WTC11 (cell line): ENCODE measurements around the gene TMEM179. TPM values are rescaled to one million over a fixed set of nuclear protein-coding genes. Genes with fewer than 3 reads are reported as not detected.

Source experiments
- ATAC-seq: fragments of 200-7000 bp; cut with Tn5 transposase; 2 replicates; pipeline ENCODE4 v1.10.0; 2021; ENCODE audit warnings: mild to moderate bottlenecking, moderate library complexity
- CTCF ChIA-PET: fragments of 300-600 bp; sonication (Branson Sonifier 250); formaldehyde crosslinking; loops from one replicate; lab custom pipeline; 2021; ENCODE audit warnings: antibody characterized with exemption; lab: Charles Lee
- POLR2A ChIA-PET: fragments of 350-600 bp; sonication (Branson Sonifier 250); formaldehyde crosslinking; loops from one replicate; lab custom pipeline; 2021; ENCODE audit warnings: antibody characterized with exemption; lab: Charles Lee
- DNase-seq: peaks from one replicate; pipeline ENCODE4 v3.0.0; 2021; ENCODE audit warnings: low spot score
- H3K27ac Mint-ChIP-seq: 2 replicates; pipeline ENCODE4 v1.8.0; 2021; ENCODE audit warnings: mixed read lengths
- H3K27me3 Mint-ChIP-seq: 2 replicates; pipeline ENCODE4 v1.8.0; 2021; ENCODE audit warnings: low read depth, mild to moderate bottlenecking, moderate library complexity, mixed read lengths
- H3K36me3 Mint-ChIP-seq: 2 replicates; pipeline ENCODE4 v1.8.0; 2021; ENCODE audit warnings: mixed read lengths
- H3K4me1 Mint-ChIP-seq: 2 replicates; pipeline ENCODE4 v1.8.0; 2022; ENCODE audit warnings: mixed read lengths
- H3K4me3 Mint-ChIP-seq: 2 replicates; pipeline ENCODE4 v1.8.0; 2021; ENCODE audit warnings: mild to moderate bottlenecking, moderate library complexity, mixed read lengths
- H3K9me3 Mint-ChIP-seq: 2 replicates; pipeline ENCODE4 v1.8.0; 2021; ENCODE audit warnings: mixed read lengths
- AR ChIP-seq: fragments of 250-450 bp; sonication (Bioruptor Pico); IDR thresholded peaks from 2 replicates; pipeline ENCODE4 v1.9.0; 2021; ENCODE audit warnings: mild to moderate bottlenecking
- ARID4B ChIP-seq: sonication (generic); formaldehyde crosslinking; IDR thresholded peaks from 2 replicates; pipeline ENCODE4 v1.8.0; 2023; ENCODE audit warnings: missing genetic modification reagents, mild to moderate bottlenecking, borderline replicate concordance
- EMX1 ChIP-seq: fragments of 250-450 bp; sonication (Bioruptor Pico); IDR thresholded peaks from 2 replicates; pipeline ENCODE4 v1.8.0; 2021; ENCODE audit warnings: mild to moderate bottlenecking
- ETV6 ChIP-seq: sonication (generic); formaldehyde crosslinking; IDR thresholded peaks from 2 replicates; pipeline ENCODE4 v1.8.1; 2022; ENCODE audit warnings: mild to moderate bottlenecking, missing genetic modification reagents
- FOXK1 ChIP-seq: sonication (generic); formaldehyde crosslinking; IDR thresholded peaks from 2 replicates; pipeline ENCODE4 v1.8.0; 2022; ENCODE audit warnings: mild to moderate bottlenecking, moderate library complexity, missing genetic modification reagents
- GRHL2 ChIP-seq: fragments of 250-450 bp; sonication (Bioruptor Pico); IDR thresholded peaks from 2 replicates; pipeline ENCODE4 v1.8.0; 2022; ENCODE audit warnings: mild to moderate bottlenecking, moderate library complexity; ENCODE audit not compliant: insufficient replicate concordance, severe bottlenecking
- HMGA2 ChIP-seq: fragments of 250-450 bp; sonication (Bioruptor Pico); IDR thresholded peaks from 2 replicates; pipeline ENCODE4 v1.4.0; 2021; ENCODE audit warnings: mild to moderate bottlenecking, moderate library complexity
- NFE2L1 ChIP-seq: sonication (generic); formaldehyde crosslinking; IDR thresholded peaks from 2 replicates; pipeline ENCODE4 v1.8.1; 2023; ENCODE audit warnings: missing genetic modification reagents
- NR1H2 ChIP-seq: sonication (generic); formaldehyde crosslinking; IDR thresholded peaks from 2 replicates; pipeline ENCODE4 v1.9.0; 2021; ENCODE audit warnings: mild to moderate bottlenecking, moderate library complexity, missing genetic modification reagents
- NR3C1 ChIP-seq: sonication (generic); formaldehyde crosslinking; conservative IDR thresholded peaks from 2 replicates; pipeline ENCODE4 v1.8.1; 2023; ENCODE audit warnings: low read depth, mild to moderate bottlenecking, missing genetic modification reagents
- RELA ChIP-seq: sonication (generic); formaldehyde crosslinking; IDR thresholded peaks from 2 replicates; pipeline ENCODE4 v1.8.1; 2022; ENCODE audit warnings: missing genetic modification reagents, mild to moderate bottlenecking, borderline replicate concordance
- RORB ChIP-seq: fragments of 250-450 bp; sonication (Bioruptor Pico); IDR thresholded peaks from 2 replicates; pipeline ENCODE4 v1.9.0; 2021; ENCODE audit warnings: mild to moderate bottlenecking
- USF2 ChIP-seq: sonication (generic); formaldehyde crosslinking; IDR thresholded peaks from 2 replicates; pipeline ENCODE4 v1.8.1; 2023; ENCODE audit warnings: mild to moderate bottlenecking, missing genetic modification reagents, moderate library complexity
- ZBTB21 ChIP-seq: sonication (generic); formaldehyde crosslinking; IDR thresholded peaks from 2 replicates; pipeline ENCODE4 v1.8.1; 2023; ENCODE audit warnings: mild to moderate bottlenecking, missing genetic modification reagents, borderline replicate concordance
- ZBTB43 ChIP-seq: sonication (generic); formaldehyde crosslinking; IDR thresholded peaks from 2 replicates; pipeline ENCODE4 v1.8.1; 2023; ENCODE audit warnings: mild to moderate bottlenecking, missing genetic modification reagents
- ZNF121 ChIP-seq: sonication (generic); formaldehyde crosslinking; IDR thresholded peaks from 2 replicates; pipeline ENCODE4 v1.8.0; 2023; ENCODE audit warnings: missing genetic modification reagents
- ZNF317 ChIP-seq: sonication (generic); formaldehyde crosslinking; IDR thresholded peaks from 2 replicates; pipeline ENCODE4 v1.8.1; 2023; ENCODE audit warnings: low read depth, mild to moderate bottlenecking, moderate library complexity, missing genetic modification reagents, borderline replicate concordance
- ZNF425 ChIP-seq: fragments of 250-450 bp; sonication (Bioruptor Pico); conservative IDR thresholded peaks from 2 replicates; pipeline ENCODE4 v1.9.0; 2021; ENCODE audit warnings: mild to moderate bottlenecking
- ZNF532 ChIP-seq: fragments of 250-450 bp; sonication (Bioruptor Pico); IDR thresholded peaks from 2 replicates; pipeline ENCODE4 v1.9.0; 2021; ENCODE audit warnings: mild to moderate bottlenecking, borderline replicate concordance
- ZSCAN18 ChIP-seq: fragments of 250-450 bp; sonication (Bioruptor Pico); IDR thresholded peaks from 2 replicates; pipeline ENCODE4 v2.1.2; 2022; ENCODE audit warnings: mild to moderate bottlenecking, moderate library complexity
- total RNA-seq: library from RNA; stranded (reverse); gene quantifications from 3 replicates; pipeline ENCODE4 v1.2.3, GENCODE V29; 2021

TMEM179 gene
- total RNA-seq, 1 experiment from 2014 or later: 2.4 TPM

GRCh38 chr14:104597576-104597975, 7.0 kb downstream of the TMEM179 start:
- H3K9me3 Mint-ChIP-seq: no peaks in the 10 kb centered on the region
- POLR2A ChIA-PET: no interaction called here
- CTCF ChIA-PET: interaction anchor here (0.6 kb wide), 1 partner anchor 26 kb away, joined by 3 read pairs; no protein-coding TSS in a partner anchor

More at GRCh38 chr14:104597576-104597975, 7.0 kb downstream of the TMEM179 start:
- Mint-ChIP-seq H3K27ac (no peak overlapping the region), H3K4me3 (no peak overlapping the region), H3K27me3 (no peaks in the 10 kb centered on the region; the same call in 1 of the 2 replicates), H3K36me3 (no peaks in the 10 kb centered on the region)
- ATAC-seq: no peak
- no peak for DNase-seq
- TF ChIP-seq EMX1 (CRISPR knock-in tag): no peak
- no peak for TF ChIP-seq ARID4B (CRISPR knock-in tag)
- TF ChIP-seq ZNF121: no peak
- no peak for TF ChIP-seq ETV6 (CRISPR knock-in tag)
- no peak for TF ChIP-seq FOXK1 (CRISPR knock-in tag)
- TF ChIP-seq GRHL2 (CRISPR knock-in tag): no peak
- TF ChIP-seq HMGA2 (CRISPR knock-in tag): no peak
- TF ChIP-seq USF2 (CRISPR knock-in tag): no peak
- TF ChIP-seq RORB (CRISPR knock-in tag): no peak
- TF ChIP-seq ZBTB21: no peak
- no peak for TF ChIP-seq ZNF317 (CRISPR knock-in tag)
- TF ChIP-seq ZNF532 (CRISPR knock-in tag): no peak
- no peak for TF ChIP-seq ZSCAN18
- no peak for TF ChIP-seq AR (CRISPR knock-in tag)
- no peak for TF ChIP-seq ZBTB43
- no peak for TF ChIP-seq ZNF425 (CRISPR knock-in tag)
- TF ChIP-seq NFE2L1: no peak
- TF ChIP-seq RELA (CRISPR knock-in tag): no peak
- TF ChIP-seq NR1H2 (CRISPR knock-in tag): no peak
- TF ChIP-seq NR3C1 (CRISPR knock-in tag): no peak
- TF ChIP-seq, all 79 proteins: peak for 0
- no peaks in the 10 kb centered on the region for H3K4me1 Mint-ChIP-seq
